Panc1 (cell line): ENCODE data around the gene BNC1. TPM values are rescaled to one million over a fixed set of nuclear protein-coding genes. Genes with fewer than 3 reads are reported as not detected.
"Not testable (repeated sequence)": the region's sequence is repeated elsewhere in the genome, so short reads cannot be mapped to it uniquely, and the experiment has no call there.

Experiments
- ATAC-seq: fragments of 200-7000 bp; cut with Tn5 transposase; 2 replicates; pipeline ENCODE4 v1.9.1; 2020; ENCODE audit warnings: mild to moderate bottlenecking, moderate library complexity
- BruUV-seq: library from RNA; stranded (reverse); fragments of 400-500 nt; replicated peaks from 2 replicates; lab custom pipeline; 2021; lab: Mats Ljungman, UMichigan
- CTCF ChIA-PET: fragments of 300-600 bp; sonication (Branson Sonifier 250); formaldehyde crosslinking; loops from one replicate; lab custom pipeline; 2022; ENCODE audit warnings: antibody characterized with exemption; lab: Charles Lee
- POLR2A ChIA-PET: fragments of 300-600 bp; sonication (Branson Sonifier 250); formaldehyde crosslinking; loops from one replicate; lab custom pipeline; 2022; ENCODE audit warnings: antibody characterized with exemption; lab: Charles Lee
- DNase-seq: peaks from one replicate; pipeline ENCODE4 v3.0.0-alpha.2; 2010; ENCODE audit warnings: low read depth, low spot score
- H3K27ac ChIP-seq: 2 replicates; pipeline ENCODE4 v1.5.1; 2011; ENCODE audit warnings: mild to moderate bottlenecking, low read length, inconsistent platforms
- H3K27me3 ChIP-seq: fragments of 200-500 bp; sonication (Bioruptor generic); 2 replicates; pipeline ENCODE4 v1.6.0; 2014; ENCODE audit warnings: low read length, inconsistent platforms; ENCODE audit not compliant: control insufficient read depth, insufficient read depth
- H3K36me3 ChIP-seq: fragments of 200-500 bp; sonication (Bioruptor generic); 2 replicates; pipeline ENCODE4 v1.5.1; 2014; ENCODE audit warnings: inconsistent platforms, mild to moderate bottlenecking, low read length, moderate library complexity; ENCODE audit not compliant: control insufficient read depth, insufficient read depth
- H3K4me1 ChIP-seq: 2 replicates; pipeline ENCODE4 v1.5.1; 2011; ENCODE audit warnings: inconsistent platforms, mild to moderate bottlenecking, low read length, moderate library complexity; ENCODE audit not compliant: control insufficient read depth, insufficient read depth
- H3K4me3 ChIP-seq, 2 experiments: 2 replicates each; pipeline ENCODE4 v1.5.1; 2011 to 2012; ENCODE audit warnings: low read depth in 2 of 2, low read length in 2 of 2, mild to moderate bottlenecking in 2 of 2, inconsistent platforms in 1 of 2, moderate library complexity in 1 of 2
- H3K9me3 ChIP-seq: fragments of 200-500 bp; sonication (Bioruptor generic); 2 replicates; pipeline ENCODE4 v1.5.1; 2014; ENCODE audit warnings: low read depth, mild to moderate bottlenecking, inconsistent platforms, low read length, moderate library complexity; ENCODE audit not compliant: control insufficient read depth, insufficient read depth
- CTCF ChIP-seq: fragments of 450-650 bp; IDR thresholded peaks from 2 replicates; pipeline ENCODE4 v1.5.1; 2017; ENCODE audit warnings: mild to moderate bottlenecking
- POLR2AphosphoS5 ChIP-seq: IDR thresholded peaks from 2 replicates; pipeline ENCODE4 v1.6.1; 2012; ENCODE audit warnings: mild to moderate bottlenecking, low read depth, low read length, moderate library complexity
- REST ChIP-seq, 2 experiments: IDR thresholded peaks; 2 replicates each; pipeline ENCODE4 v1.6.1; 2011 to 2012; ENCODE audit warnings: low read depth in 2 of 2, control low read depth in 1 of 2, low read length in 1 of 2, mild to moderate bottlenecking in 1 of 2, moderate library complexity in 1 of 2; ENCODE audit not compliant: insufficient read depth in 1 of 2
- SIN3A ChIP-seq: IDR thresholded peaks from 2 replicates; pipeline ENCODE4 v1.6.1; 2012; ENCODE audit warnings: low read depth, mild to moderate bottlenecking, low read length, moderate library complexity, borderline replicate concordance; ENCODE audit not compliant: insufficient read depth
- TCF7L2 ChIP-seq: IDR thresholded peaks from 2 replicates; pipeline ENCODE4 v1.6.1; 2011; ENCODE audit warnings: mild to moderate bottlenecking, low read depth, low read length, inconsistent platforms
- in situ Hi-C: cut with HindIII; loops from 2 replicates; pipeline ENCODE4 v1.10.0; 2016; ENCODE audit warnings: low sequenced_read_pairs, low pct_unique_long_range_greater_than_20kb
- intact Hi-C: fragments of 100-400 bp; cut with micrococcal nuclease; formaldehyde crosslinking; loops from one replicate; pipeline ENCODE4 v1.10.0; 2022; ENCODE audit not compliant: unreplicated experiment
- total RNA-seq: library from RNA; stranded (reverse); gene quantifications from one replicate; pipeline ENCODE4 v1.2.1, GENCODE V29; 2021; ENCODE audit not compliant: unreplicated experiment

The BNC1 gene
- total RNA-seq, 1 experiment from 2014 or later = not detected

DNA sequence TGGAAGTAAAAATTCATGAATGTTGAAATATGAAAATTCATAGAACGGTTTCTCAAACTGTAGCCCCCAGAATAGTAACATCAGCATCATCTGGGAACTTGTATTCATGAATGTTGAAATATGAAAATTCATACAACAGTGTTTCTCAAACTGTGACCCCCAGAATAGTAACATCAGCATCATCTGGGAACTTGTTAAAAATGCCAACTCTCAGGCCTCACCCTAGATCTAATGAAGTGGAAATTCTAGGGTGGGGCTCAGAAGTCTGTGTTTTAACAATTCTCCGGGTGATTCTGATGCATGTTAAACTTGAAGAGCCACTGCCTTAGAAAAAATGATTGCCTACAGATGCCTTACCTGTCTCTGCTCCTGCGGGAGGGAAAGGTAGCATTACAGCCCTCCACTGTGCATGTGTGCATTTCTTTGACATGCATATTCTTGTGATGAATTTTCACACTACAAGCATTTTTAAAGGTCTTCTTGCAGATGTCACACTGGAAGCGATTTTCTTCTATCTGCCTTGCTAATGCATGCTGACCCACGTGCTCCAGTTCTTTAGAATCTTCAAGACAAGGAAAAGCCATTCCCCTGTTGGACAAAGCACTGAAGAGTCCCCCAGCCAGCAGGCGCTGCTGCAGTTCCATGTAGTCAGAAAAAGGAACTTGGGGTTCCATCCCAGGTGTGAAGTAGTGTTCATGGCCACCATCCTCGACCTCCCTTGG lies 21.7 kb downstream of the BNC1 start:
- ATAC-seq (no peak), DNase-seq (no peak)
- no peaks in the 10 kb centered on the region for H3K27me3 ChIP-seq
- ChIA-PET CTCF (no interaction called here), POLR2A (no interaction called here)
- no peaks in the 10 kb centered on the region for H3K36me3 ChIP-seq
- H3K4me1 ChIP-seq = no peaks in the 10 kb centered on the region
- no peaks in the 10 kb centered on the region for H3K9me3 ChIP-seq
- no TSS peak for BruUV-seq
- intact Hi-C loops (no loop called here), in situ Hi-C loops (no loop called here)
- H3K27ac ChIP-seq = no peak overlapping the region
- H3K4me3 ChIP-seq = no peak overlapping the region
- no peak for TF ChIP-seq TCF7L2
- TF ChIP-seq POLR2AphosphoS5 = no peak
- TF ChIP-seq SIN3A = no peak
- no peak for TF ChIP-seq CTCF
- TF ChIP-seq REST (IDR thresholded peaks at IDR 0.05; ENCODE audit: insufficient read depth in 1 of 2, low read depth in 2 of 2, low read length in 1 of 2) = no peak

- CTCF ChIA-PET, BruUV-seq, in situ Hi-C loops: not testable (repeated sequence)
Observed at GRCh38 chr15:83262181-83262580, 22.3 kb downstream of the BNC1 start.

GRCh38 chr15:83250781-83251180 lies 33.7 kb downstream of the BNC1 start:
- H3K4me1 ChIP-seq = no peaks in the 10 kb centered on the region
- DNase-seq = no peak
- in situ Hi-C loops = no loop called here
- no peaks in the 10 kb centered on the region for H3K9me3 ChIP-seq
- peaks cover 4% of the 10 kb centered on the region; the same call in 1 of the 2 replicates for H3K27me3 ChIP-seq
- intact Hi-C loops = loop anchor here (10.0 kb wide), 1 partner anchor 114 kb away; no protein-coding TSS in a partner anchor
- BruUV-seq = no TSS peak
- TF ChIP-seq REST (IDR thresholded peaks at IDR 0.05; ENCODE audit: insufficient read depth in 1 of 2, low read depth in 2 of 2, low read length in 1 of 2) (no peak), CTCF (no peak), SIN3A (no peak), POLR2AphosphoS5 (no peak)
- CTCF ChIA-PET = no interaction called here
- no peak overlapping the region for H3K27ac ChIP-seq
- no peak overlapping the region for H3K4me3 ChIP-seq
- POLR2A ChIA-PET = no interaction called here
- no peak for ATAC-seq
- H3K36me3 ChIP-seq = no peaks in the 10 kb centered on the region

More at GRCh38 chr15:83262181-83262580, 22.3 kb downstream of the BNC1 start:
- H3K27ac ChIP-seq, H3K9me3 ChIP-seq, H3K4me1 ChIP-seq, DNase-seq, POLR2A ChIA-PET, H3K4me3 ChIP-seq, H3K27me3 ChIP-seq, ATAC-seq, intact Hi-C loops, H3K36me3 ChIP-seq: not testable (repeated sequence)
